HG02840 (cell line): ENCODE results near the gene INTS7.
A peak's percentile ranks its signal among the peaks of the same experiment; 100 is the strongest.
"Not testable (repeated sequence)": the region's sequence is repeated elsewhere in the genome, so short reads cannot be mapped to it uniquely, and the experiment has no call there.

Experiments
- ATAC-seq: cut with Tn5 transposase; IDR thresholded peaks from one replicate; pipeline ENCODE4 v1.9.1; 2021; ENCODE audit warnings: mild to moderate bottlenecking, moderate library complexity, moderate number of reproducible peaks; ENCODE audit not compliant: unreplicated experiment, low FRiP score

The INTS7 gene

GRCh38 chr1:212039622-212040021, 4.3 kb upstream of the INTS7 start:
- ATAC-seq: no peak

- no peak for ATAC-seq
These were observed 2.5 kb upstream of the INTS7 start for GRCh38 chr1:212037900-212038299.

GRCh38 chr1:212035835-212036605, 663 bp upstream of the INTS7 start:
- peak; percentile 22 for ATAC-seq

- no peak for ATAC-seq
These were observed 738 bp downstream of the INTS7 start for GRCh38 chr1:212034516-212035122.

GRCh38 chr1:212030936-212031528, 4.3 kb downstream of the INTS7 start:
- ATAC-seq: no peak

- ATAC-seq: not testable (repeated sequence)
These were observed 7.6 kb downstream of the INTS7 start for GRCh38 chr1:212027727-212028126.

- ATAC-seq: no peak
These were observed 10.7 kb downstream of the INTS7 start for GRCh38 chr1:212024469-212025149.

- ATAC-seq: not testable (repeated sequence)
These were observed 12.4 kb downstream of the INTS7 start for GRCh38 chr1:212022908-212023307.

- ATAC-seq: no peak
These were observed 13.8 kb downstream of the INTS7 start for GRCh38 chr1:212021563-212021962.

- no peak for ATAC-seq
These were observed 14.4 kb downstream of the INTS7 start for GRCh38 chr1:212020975-212021374.

GRCh38 chr1:212013672-212014071, 21.7 kb downstream of the INTS7 start:
- no peak for ATAC-seq

GRCh38 chr1:212012034-212012740, 23.2 kb downstream of the INTS7 start:
- ATAC-seq: no peak

GRCh38 chr1:212010004-212010403, 25.4 kb downstream of the INTS7 start:
- ATAC-seq: no peak

- ATAC-seq: no peak
These were observed 25.8 kb downstream of the INTS7 start for GRCh38 chr1:212009561-212009960.

GRCh38 chr1:212007886-212008285, 27.5 kb downstream of the INTS7 start:
- ATAC-seq: no peak

- ATAC-seq: no peak
These were observed 28.2 kb downstream of the INTS7 start for GRCh38 chr1:212007178-212007577.

GRCh38 chr1:212004895-212005608, 30.3 kb downstream of the INTS7 start:
- no peak for ATAC-seq

- ATAC-seq: no peak
These were observed 32.8 kb downstream of the INTS7 start for GRCh38 chr1:212002536-212002935.

- not testable (repeated sequence) for ATAC-seq
These were observed 37.9 kb downstream of the INTS7 start for GRCh38 chr1:211997426-211997825.

- no peak for ATAC-seq
These were observed 43.7 kb downstream of the INTS7 start for GRCh38 chr1:211991695-211992094.
